K562 (cell line): ENCODE measurements around the gene ANXA3. TPM values are rescaled to one million over a fixed set of nuclear protein-coding genes. Genes with fewer than 3 reads are reported as not detected.

Experiments
- ATF1 ChIP-seq, 2 experiments: fragments of 450-650 bp in 1 of 2; IDR thresholded peaks; 2 replicates each; pipeline ENCODE4 v1.6.1; 2016; ENCODE audit warnings: missing compliant biosample characterization in 1 of 2, missing genetic modification characterization in 1 of 2
- CREBBP ChIP-seq: IDR thresholded peaks from one replicate; pipeline ENCODE4 v1.6.1; 2012; ENCODE audit warnings: low read depth, mild to moderate bottlenecking, control low read depth, inconsistent platforms, low read length
- HNRNPH1 ChIP-seq: fragments of 200-400 bp; formaldehyde crosslinking; optimal IDR thresholded peaks from 2 replicates; pipeline ENCODE3; 2017; ENCODE audit warnings: low read depth, mild to moderate bottlenecking, low read length, moderate library complexity
- IRF9 ChIP-seq: fragments of 450-650 bp; IDR thresholded peaks from 2 replicates; pipeline ENCODE4 v1.6.1; 2016; ENCODE audit warnings: missing biosample characterization, missing genetic modification characterization
- KDM1A ChIP-seq, 2 experiments: fragments of 450-650 bp; IDR thresholded peaks; 2 replicates each; pipeline ENCODE4 v1.6.1; 2016; ENCODE audit warnings: mild to moderate bottlenecking in 2 of 2
- MAFG ChIP-seq: fragments of 450-650 bp; conservative IDR thresholded peaks from 2 replicates; pipeline ENCODE4 v1.6.1; 2016; ENCODE audit warnings: missing genetic modification characterization, missing compliant biosample characterization
- MAZ ChIP-seq, 2 experiments: fragments of 450-650 bp in 1 of 2; sonication (generic) in 1 of 2; formaldehyde crosslinking; IDR thresholded peaks in 1 of 2; conservative IDR thresholded peaks in 1 of 2; 2 replicates each; pipeline versions ENCODE4 v1.4.0 to v1.5.0; 2020; ENCODE audit warnings: mild to moderate bottlenecking in 1 of 2, missing genetic modification reagents in 1 of 2
- NFYB ChIP-seq: IDR thresholded peaks from 2 replicates; pipeline ENCODE4 v1.6.1; 2011; ENCODE audit warnings: mild to moderate bottlenecking, moderate library complexity; ENCODE audit not compliant: insufficient read length; ENCODE audit errors: extremely low read depth
- POLR2AphosphoS5 ChIP-seq: IDR thresholded peaks from 2 replicates; pipeline ENCODE4 v1.6.1; 2011; ENCODE audit warnings: mild to moderate bottlenecking, low read depth, low read length, moderate library complexity; ENCODE audit not compliant: control insufficient read depth, insufficient read depth
- VEZF1 ChIP-seq: fragments of 200-800 bp; sonication (Bioruptor generic); IDR thresholded peaks from 2 replicates; pipeline ENCODE4 v1.6.1; 2017; ENCODE audit warnings: missing genetic modification characterization, missing compliant biosample characterization
- ZBTB2 ChIP-seq: fragments of 450-650 bp; IDR thresholded peaks from 2 replicates; pipeline ENCODE4 v1.6.1; 2016; ENCODE audit warnings: antibody characterized with exemption
- ZFP1 ChIP-seq: fragments of 450-650 bp; formaldehyde crosslinking; IDR thresholded peaks from 2 replicates; pipeline ENCODE4 v1.4.0; 2020; ENCODE audit warnings: mild to moderate bottlenecking, mixed read lengths
- ZNF134 ChIP-seq: fragments of 250-450 bp; sonication (Bioruptor Pico); conservative IDR thresholded peaks from 2 replicates; pipeline ENCODE4 v1.4.0; 2020
- ZNF511 ChIP-seq: sonication (generic); formaldehyde crosslinking; IDR thresholded peaks from 2 replicates; pipeline ENCODE4 v1.8.0; 2022; ENCODE audit warnings: mild to moderate bottlenecking, missing genetic modification reagents
- polyA plus RNA-seq, 8 experiments: library from polyadenylated mRNA; depleted of rRNA in 4 of 8; stranded (reverse) in 5 of 8; unstranded in 3 of 8; fragments of >200 nt; fragmentation: Nextera tagmentation in 2 of 8; fragmentation: Illumina TruSeq in 1 of 8; extraction: Ambion mirVana in 2 of 8; extraction: Trizol in 1 of 8; gene quantifications; 2 replicates each; pipeline versions ENCODE4 v1.2.1 to v1.2.3, GENCODE V29; 2011 to 2014; ENCODE audit warnings: inconsistent platforms in 1 of 8, missing spikeins in 1 of 8
- total RNA-seq, 7 experiments: library from RNA; depleted of rRNA in 6 of 7; stranded (reverse); fragments of >200 nt in 6 of 7; fragmentation: Illumina TruSeq in 2 of 7; extraction: Trizol in 2 of 7; gene quantifications; 2 replicates each; pipeline versions ENCODE4 v1.2.1 to v1.2.3, GENCODE V29; 2011 to 2021; ENCODE audit warnings: low replicate concordance in 1 of 7
- TF ChIP-seq, protein P1 (sequence below): sonication (generic); formaldehyde crosslinking; IDR thresholded peaks from 2 replicates; pipeline ENCODE4 v1.8.0; 2022; ENCODE audit warnings: mild to moderate bottlenecking, missing genetic modification reagents, borderline replicate concordance
- TF ChIP-seq, protein P2 (sequence below): fragments of 450-650 bp; IDR thresholded peaks from 2 replicates; pipeline ENCODE4 v1.6.1; 2017; ENCODE audit warnings: antibody characterized with exemption
- TF ChIP-seq, protein P3 (sequence below), 3 experiments: IDR thresholded peaks in 2 of 3; conservative IDR thresholded peaks in 1 of 3; 2 replicates each; pipeline ENCODE4 v1.5.1; 2011 to 2012; ENCODE audit warnings: low read length in 3 of 3, mild to moderate bottlenecking in 3 of 3, control low read depth in 2 of 3, improper control_type of control experiment in 1 of 3, inconsistent platforms in 1 of 3, low read depth in 1 of 3, mixed read lengths in 1 of 3, moderate library complexity in 1 of 3; ENCODE audit not compliant: insufficient read depth in 2 of 3

ANXA3 gene
- total and polyA plus RNA-seq, 9 of the 15 experiments (the other 6 are each of a cell fraction or from before 2014, with no cell fraction given): 6.3 to 15.5 (median 9.8) TPM

DNA sequence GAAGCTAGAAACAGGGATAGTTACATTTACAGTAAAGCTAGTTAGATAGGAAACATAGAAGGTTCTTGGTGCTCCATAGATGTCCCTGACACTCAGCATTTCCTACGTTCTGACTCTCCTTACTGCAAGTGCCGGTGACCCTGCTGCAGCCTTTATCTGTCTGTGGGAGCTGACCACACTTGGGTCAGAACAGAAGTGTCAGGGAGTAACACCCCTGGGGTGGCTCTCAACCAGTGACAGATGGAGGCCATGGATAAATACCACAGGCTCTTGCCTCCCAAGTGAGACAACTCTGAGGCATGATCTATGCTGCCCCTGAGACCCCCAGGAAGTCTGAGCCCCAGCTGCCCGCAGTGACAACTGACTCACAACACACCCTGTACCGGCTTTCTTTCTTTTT is 69.8 kb downstream of the ANXA3 start (continued):
- TF ChIP-seq MAFG (tag) (no peak), ZFP1 (CRISPR knock-in tag) (no peak), NFYB (no peak), MAZ (CRISPR knock-in tag; conservative IDR thresholded peaks at IDR 0.05 in 1 of 2, IDR thresholded peaks at IDR 0.05 in 1 of 2) (peak; percentile 36 to 51; a peak in 2 of 4 replicates), ZNF134 (CRISPR knock-in tag) (no peak), HNRNPH1 (no peak), IRF9 (tag) (no peak), ATF1 (CRISPR knock-in tag; IDR thresholded peaks at IDR 0.05) (no peak), ATF1 (tag; IDR thresholded peaks at IDR 0.05) (0 out of 2 replicates have a peak, but pooled peaks have one; percentile 29), ZNF511 (no peak), VEZF1 (CRISPR knock-in tag) (peak; percentile 57), KDM1A (IDR thresholded peaks at IDR 0.05) (peak; percentile 92 to 94), ZBTB2 (0 out of 2 replicates have a peak, but pooled peaks have one; percentile 52), CREBBP (no peak), POLR2AphosphoS5 (peak; percentile 95)
- TF ChIP-seq, protein P1, sequence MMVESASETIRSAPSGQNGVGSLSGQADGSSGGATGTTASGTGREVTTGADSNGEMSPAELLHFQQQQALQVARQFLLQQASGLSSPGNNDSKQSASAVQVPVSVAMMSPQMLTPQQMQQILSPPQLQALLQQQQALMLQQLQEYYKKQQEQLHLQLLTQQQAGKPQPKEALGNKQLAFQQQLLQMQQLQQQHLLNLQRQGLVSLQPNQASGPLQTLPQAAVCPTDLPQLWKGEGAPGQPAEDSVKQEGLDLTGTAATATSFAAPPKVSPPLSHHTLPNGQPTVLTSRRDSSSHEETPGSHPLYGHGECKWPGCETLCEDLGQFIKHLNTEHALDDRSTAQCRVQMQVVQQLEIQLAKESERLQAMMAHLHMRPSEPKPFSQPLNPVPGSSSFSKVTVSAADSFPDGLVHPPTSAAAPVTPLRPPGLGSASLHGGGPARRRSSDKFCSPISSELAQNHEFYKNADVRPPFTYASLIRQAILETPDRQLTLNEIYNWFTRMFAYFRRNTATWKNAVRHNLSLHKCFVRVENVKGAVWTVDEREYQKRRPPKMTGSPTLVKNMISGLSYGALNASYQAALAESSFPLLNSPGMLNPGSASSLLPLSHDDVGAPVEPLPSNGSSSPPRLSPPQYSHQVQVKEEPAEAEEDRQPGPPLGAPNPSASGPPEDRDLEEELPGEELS (CRISPR knock-in tag): no peak
- TF ChIP-seq, protein P2, sequence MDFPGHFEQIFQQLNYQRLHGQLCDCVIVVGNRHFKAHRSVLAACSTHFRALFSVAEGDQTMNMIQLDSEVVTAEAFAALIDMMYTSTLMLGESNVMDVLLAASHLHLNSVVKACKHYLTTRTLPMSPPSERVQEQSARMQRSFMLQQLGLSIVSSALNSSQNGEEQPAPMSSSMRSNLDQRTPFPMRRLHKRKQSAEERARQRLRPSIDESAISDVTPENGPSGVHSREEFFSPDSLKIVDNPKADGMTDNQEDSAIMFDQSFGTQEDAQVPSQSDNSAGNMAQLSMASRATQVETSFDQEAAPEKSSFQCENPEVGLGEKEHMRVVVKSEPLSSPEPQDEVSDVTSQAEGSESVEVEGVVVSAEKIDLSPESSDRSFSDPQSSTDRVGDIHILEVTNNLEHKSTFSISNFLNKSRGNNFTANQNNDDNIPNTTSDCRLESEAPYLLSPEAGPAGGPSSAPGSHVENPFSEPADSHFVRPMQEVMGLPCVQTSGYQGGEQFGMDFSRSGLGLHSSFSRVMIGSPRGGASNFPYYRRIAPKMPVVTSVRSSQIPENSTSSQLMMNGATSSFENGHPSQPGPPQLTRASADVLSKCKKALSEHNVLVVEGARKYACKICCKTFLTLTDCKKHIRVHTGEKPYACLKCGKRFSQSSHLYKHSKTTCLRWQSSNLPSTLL: no peak
- TF ChIP-seq, protein P3, sequence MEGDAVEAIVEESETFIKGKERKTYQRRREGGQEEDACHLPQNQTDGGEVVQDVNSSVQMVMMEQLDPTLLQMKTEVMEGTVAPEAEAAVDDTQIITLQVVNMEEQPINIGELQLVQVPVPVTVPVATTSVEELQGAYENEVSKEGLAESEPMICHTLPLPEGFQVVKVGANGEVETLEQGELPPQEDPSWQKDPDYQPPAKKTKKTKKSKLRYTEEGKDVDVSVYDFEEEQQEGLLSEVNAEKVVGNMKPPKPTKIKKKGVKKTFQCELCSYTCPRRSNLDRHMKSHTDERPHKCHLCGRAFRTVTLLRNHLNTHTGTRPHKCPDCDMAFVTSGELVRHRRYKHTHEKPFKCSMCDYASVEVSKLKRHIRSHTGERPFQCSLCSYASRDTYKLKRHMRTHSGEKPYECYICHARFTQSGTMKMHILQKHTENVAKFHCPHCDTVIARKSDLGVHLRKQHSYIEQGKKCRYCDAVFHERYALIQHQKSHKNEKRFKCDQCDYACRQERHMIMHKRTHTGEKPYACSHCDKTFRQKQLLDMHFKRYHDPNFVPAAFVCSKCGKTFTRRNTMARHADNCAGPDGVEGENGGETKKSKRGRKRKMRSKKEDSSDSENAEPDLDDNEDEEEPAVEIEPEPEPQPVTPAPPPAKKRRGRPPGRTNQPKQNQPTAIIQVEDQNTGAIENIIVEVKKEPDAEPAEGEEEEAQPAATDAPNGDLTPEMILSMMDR (IDR thresholded peaks at IDR 0.05 in 2 of 3, conservative IDR thresholded peaks at IDR 0.05 in 1 of 3; ENCODE audit: insufficient read depth in 2 of 3, low read depth in 1 of 3, low read length in 3 of 3): no peak
